Peyer's patch (tissue), 4 donors: Measurements from ENCODE around the gene LRRN2. TPM values are rescaled to one million over a fixed set of nuclear protein-coding genes. Genes with fewer than 3 reads are reported as not detected.
"Not testable (repeated sequence)": the region's sequence is repeated elsewhere in the genome, so short reads cannot be mapped to it uniquely, and the experiment has no call there.

ENCODE experiments used
- DNase-seq, 3 donors: peaks; one replicate each; pipeline ENCODE4 v3.0.0-alpha.2; 2017 to 2019
- H3K27ac ChIP-seq, 4 donors: fragments of 200-600 bp; sonication (generic); one replicate each; pipeline ENCODE4 v1.5.1; 2016 to 2019
- H3K27me3 ChIP-seq, 2 donors: fragments of 200-600 bp; sonication (generic); one replicate each; pipeline ENCODE4 v1.5.1; 2019
- H3K36me3 ChIP-seq, 3 donors: fragments of 200-600 bp; sonication (generic); one replicate each; pipeline ENCODE4 v1.5.1; 2016 to 2019
- H3K4me1 ChIP-seq, 4 donors: fragments of 200-600 bp; sonication (generic); one replicate each; pipeline ENCODE4 v1.5.1; 2016 to 2019
- H3K4me3 ChIP-seq, 4 donors: fragments of 200-600 bp; sonication (generic); 1 replicate in 3 of 4; 2 replicates in 1 of 4; pipeline ENCODE4 v1.5.1; 2016 to 2019; ENCODE audit warnings: mild to moderate bottlenecking in 1 of 4
- H3K9me3 ChIP-seq, 4 donors: fragments of 200-600 bp; sonication (generic); one replicate each; pipeline ENCODE4 v1.5.1; 2016 to 2019; ENCODE audit warnings: mild to moderate bottlenecking in 1 of 4
- POLR2A ChIP-seq, 2 donors: fragments of 450-650 bp; IDR thresholded peaks; one replicate each; pipeline ENCODE4 v1.5.1; 2017; ENCODE audit warnings: antibody characterized with exemption in 2 of 2, mild to moderate bottlenecking in 2 of 2, moderate library complexity in 2 of 2
- total RNA-seq, 4 donors: library from RNA; depleted of rRNA; stranded (reverse); fragments of >200 nt; gene quantifications; one replicate each; pipeline ENCODE4 v1.1.0, GENCODE V29; 2016
- TF ChIP-seq, protein P1 (sequence below), 6 experiments: fragments of 450-650 bp in 4 of 6; fragments of 200-600 bp in 2 of 6; sonication (generic) in 1 of 6; IDR thresholded peaks; one replicate each; pipeline ENCODE4 v1.5.1; 2017 to 2019; ENCODE audit warnings: antibody characterized with exemption in 6 of 6, mild to moderate bottlenecking in 3 of 6, moderate library complexity in 1 of 6

The LRRN2 gene
- total RNA-seq, 4 donors from 2014 or later: 0.66 to 1.6 (median 0.70) TPM; not detected in 1

DNA sequence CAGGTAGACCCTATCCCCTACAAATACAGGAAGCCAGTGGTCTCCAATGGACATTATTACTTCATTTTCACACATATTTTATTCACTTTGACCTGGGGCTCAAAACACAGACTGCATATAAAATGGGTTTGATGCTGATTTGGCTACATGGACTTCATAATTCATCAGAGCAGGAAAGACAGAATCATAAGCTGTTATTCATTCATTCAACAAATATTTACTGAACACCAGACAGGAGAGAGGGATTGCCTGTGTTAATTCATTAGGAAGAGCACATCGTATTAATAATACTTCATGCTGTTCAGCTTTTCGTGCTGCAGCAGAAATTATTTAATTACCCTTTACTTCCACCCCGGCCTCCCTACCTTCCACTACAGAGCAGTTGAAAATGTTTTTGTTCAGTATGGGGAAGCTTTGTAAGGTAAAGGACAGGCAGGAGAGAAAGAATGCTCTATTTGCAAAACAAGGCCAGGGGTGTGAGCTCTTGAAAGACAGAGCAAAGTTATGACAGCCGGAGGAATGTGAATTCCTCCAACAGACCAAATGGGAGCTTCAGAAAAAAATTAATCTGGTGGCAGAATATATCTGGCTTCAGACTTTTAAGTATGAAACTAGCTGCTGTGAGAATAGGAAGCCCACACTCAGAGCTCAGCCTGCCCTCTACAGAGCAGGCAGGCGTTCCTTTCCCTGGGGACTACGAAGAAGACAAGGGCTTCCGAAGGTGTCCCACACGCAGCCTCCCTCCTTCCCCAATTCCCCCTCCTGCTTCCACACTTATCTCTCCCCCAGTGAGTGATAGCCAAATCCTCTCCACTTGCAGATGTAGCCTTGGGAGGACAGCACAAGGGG lies 111.3 kb downstream of the LRRN2 start:
- Histone ChIP-seq H3K9me3 (no peaks in the 10 kb centered on the region), H3K4me1 (peaks cover 0 to 8% (median 0%) of the 10 kb centered on the region in 4 donors), H3K27ac (no peak overlapping the region), H3K36me3 (peaks cover 0 to 4% (median 0%) of the 10 kb centered on the region in 3 donors), H3K27me3 (no peaks in the 10 kb centered on the region), H3K4me3 (no peak overlapping the region)
- DNase-seq: no peak
- TF ChIP-seq POLR2A (IDR thresholded peaks at IDR 0.05): no peak
- TF ChIP-seq, protein P1, sequence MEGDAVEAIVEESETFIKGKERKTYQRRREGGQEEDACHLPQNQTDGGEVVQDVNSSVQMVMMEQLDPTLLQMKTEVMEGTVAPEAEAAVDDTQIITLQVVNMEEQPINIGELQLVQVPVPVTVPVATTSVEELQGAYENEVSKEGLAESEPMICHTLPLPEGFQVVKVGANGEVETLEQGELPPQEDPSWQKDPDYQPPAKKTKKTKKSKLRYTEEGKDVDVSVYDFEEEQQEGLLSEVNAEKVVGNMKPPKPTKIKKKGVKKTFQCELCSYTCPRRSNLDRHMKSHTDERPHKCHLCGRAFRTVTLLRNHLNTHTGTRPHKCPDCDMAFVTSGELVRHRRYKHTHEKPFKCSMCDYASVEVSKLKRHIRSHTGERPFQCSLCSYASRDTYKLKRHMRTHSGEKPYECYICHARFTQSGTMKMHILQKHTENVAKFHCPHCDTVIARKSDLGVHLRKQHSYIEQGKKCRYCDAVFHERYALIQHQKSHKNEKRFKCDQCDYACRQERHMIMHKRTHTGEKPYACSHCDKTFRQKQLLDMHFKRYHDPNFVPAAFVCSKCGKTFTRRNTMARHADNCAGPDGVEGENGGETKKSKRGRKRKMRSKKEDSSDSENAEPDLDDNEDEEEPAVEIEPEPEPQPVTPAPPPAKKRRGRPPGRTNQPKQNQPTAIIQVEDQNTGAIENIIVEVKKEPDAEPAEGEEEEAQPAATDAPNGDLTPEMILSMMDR (IDR thresholded peaks at IDR 0.05): no peak

DNA sequence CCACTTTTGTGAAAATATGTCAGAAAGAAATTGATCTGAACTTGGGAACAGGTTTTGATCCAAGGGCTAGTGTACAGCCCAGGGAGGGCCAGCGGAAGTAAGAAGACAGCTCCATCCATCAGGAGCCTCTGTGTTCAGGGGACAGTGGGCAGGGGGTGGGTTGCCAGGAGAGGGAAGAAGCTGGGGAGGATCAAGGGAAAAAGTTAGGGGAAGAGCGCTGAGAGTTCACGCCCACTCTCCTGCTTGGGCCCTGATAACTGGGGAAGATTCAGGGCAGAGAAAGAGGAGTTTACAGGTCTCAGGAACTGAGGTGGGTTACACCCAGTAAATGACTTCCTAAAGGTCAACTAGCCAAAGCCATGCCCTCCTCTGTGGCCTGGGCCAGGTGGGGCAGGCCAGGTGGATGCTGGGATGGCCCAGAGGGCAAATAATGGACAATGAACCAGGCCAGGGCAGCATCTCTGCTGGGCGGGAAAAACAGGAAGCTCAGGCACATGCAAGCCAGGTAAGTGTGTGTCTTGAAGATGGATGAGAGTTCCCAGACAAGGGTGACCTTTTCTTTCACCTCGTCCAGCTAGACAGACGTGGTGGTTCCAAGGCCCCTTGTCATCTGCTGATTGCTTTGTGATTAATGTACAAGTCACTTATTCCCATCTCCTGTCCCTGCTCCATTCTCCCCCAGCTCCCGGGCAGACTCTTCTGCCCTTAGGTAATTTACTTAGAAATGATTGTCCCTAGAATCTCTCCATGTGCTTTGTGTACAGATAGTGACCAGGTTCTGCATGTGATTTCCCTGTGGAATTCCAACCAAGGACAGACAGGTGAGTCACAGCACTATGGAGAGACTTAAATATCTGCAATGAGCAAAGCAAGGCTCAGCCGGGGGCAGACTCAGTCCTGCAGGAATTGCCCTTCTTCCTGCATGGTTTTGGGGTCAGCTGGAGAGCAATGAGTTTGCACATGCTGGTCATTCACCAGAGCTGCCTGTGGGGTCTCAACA lies 112.3 kb downstream of the LRRN2 start:
- DNase-seq: no peak
- Histone ChIP-seq H3K36me3 (peaks cover 0 to 4% (median 0%) of the 10 kb centered on the region in 3 donors), H3K4me1 (peaks cover 0 to 1% (median 0%) of the 10 kb centered on the region in 4 donors), H3K27ac (no peak overlapping the region), H3K9me3 (no peaks in the 10 kb centered on the region), H3K27me3 (no peaks in the 10 kb centered on the region), H3K4me3 (no peak overlapping the region)
- TF ChIP-seq, protein P1 (IDR thresholded peaks at IDR 0.05): no peak
- TF ChIP-seq POLR2A (IDR thresholded peaks at IDR 0.05): no peak

DNA sequence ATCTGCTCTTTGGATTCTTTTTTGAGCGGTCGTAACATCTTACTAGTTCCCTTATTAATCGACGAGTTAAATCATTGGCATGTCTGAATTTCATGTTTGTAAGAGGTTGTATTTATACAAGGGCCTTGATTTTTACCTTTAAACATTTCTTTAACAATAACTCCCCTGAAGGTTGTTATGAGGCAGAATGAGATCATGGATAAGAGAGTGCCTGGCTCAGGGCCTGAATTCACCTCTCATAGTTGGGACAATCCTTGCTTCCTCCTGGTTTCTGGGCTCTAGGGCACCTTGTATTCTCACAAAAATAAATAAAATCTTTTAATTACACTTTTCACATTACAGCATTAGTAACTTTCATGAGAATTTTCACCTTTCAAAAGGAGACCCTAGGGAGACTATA lies 113.9 kb downstream of the LRRN2 start:
- H3K4me3 ChIP-seq: no peak overlapping the region
- DNase-seq: no peak
- peaks cover 0 to 4% (median 0%) of the 10 kb centered on the region in 3 donors for H3K36me3 ChIP-seq
- no peak for TF ChIP-seq POLR2A (IDR thresholded peaks at IDR 0.05)
- TF ChIP-seq, protein P1 (IDR thresholded peaks at IDR 0.05): no peak
- H3K4me1 ChIP-seq: no peaks in the 10 kb centered on the region
- H3K27me3 ChIP-seq: no peaks in the 10 kb centered on the region
- no peaks in the 10 kb centered on the region for H3K9me3 ChIP-seq
- no peak overlapping the region for H3K27ac ChIP-seq

DNA sequence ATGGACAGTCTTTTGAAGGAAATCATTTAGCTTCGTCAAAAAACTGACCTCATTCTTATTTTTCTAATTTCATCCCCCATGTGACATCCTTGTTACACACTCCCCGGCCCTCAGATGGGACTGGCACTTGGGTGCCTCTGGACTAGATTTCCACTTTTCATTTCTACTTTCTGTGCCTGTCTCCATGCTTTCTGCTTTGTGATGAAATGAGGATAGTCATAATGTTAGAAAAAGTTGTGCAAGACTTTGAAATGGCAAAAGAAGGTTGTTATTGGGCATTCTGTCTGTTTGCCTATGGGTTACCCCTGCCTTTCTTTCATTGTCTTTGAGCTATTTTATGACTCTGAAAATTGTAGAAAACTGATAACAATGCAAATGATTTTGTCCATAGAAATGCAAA lies 114.4 kb downstream of the LRRN2 start:
- no peaks in the 10 kb centered on the region for H3K4me1 ChIP-seq
- no peaks in the 10 kb centered on the region for H3K9me3 ChIP-seq
- no peak overlapping the region for H3K27ac ChIP-seq
- TF ChIP-seq, protein P1 (IDR thresholded peaks at IDR 0.05): no peak
- no peak for TF ChIP-seq POLR2A (IDR thresholded peaks at IDR 0.05)
- DNase-seq: no peak
- H3K4me3 ChIP-seq: no peak overlapping the region
- no peaks in the 10 kb centered on the region for H3K27me3 ChIP-seq
- peaks cover 0 to 4% (median 0%) of the 10 kb centered on the region in 3 donors for H3K36me3 ChIP-seq

DNA sequence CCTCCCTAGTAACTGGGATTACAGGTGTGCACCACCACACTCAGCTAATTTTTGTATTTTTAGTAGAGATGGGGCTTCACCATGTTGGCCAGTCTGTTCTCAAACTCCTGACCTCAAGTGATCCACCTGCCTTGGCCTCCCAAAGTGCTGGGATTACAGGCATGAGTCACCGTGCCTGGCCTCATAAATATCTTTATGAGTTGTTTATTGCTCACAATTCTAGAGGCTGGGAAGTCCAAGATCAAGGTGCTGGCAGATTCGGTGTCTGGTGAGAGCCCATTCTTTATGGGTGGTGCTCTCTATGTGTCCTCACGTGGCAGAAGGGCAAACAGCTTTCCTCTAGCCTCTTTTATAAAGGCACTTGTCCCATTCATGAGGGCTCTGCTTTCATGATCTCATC lies 115.5 kb downstream of the LRRN2 start:
- H3K27me3 ChIP-seq, H3K36me3 ChIP-seq, H3K4me3 ChIP-seq, H3K9me3 ChIP-seq, H3K27ac ChIP-seq, DNase-seq, H3K4me1 ChIP-seq: not testable (repeated sequence)
